ENCODE data around the gene NLRC5. TPM values are rescaled to one million over a fixed set of nuclear protein-coding genes. Genes with fewer than 3 reads are reported as not detected.
"Not testable (repeated sequence)": the region's sequence is repeated elsewhere in the genome, so short reads cannot be mapped to it uniquely, and the experiment has no call there.

The NLRC5 gene
- total RNA-seq, 1 donor from 2014 or later: 47.5 TPM

- TF ChIP-seq CTCF (IDR thresholded peaks at IDR 0.05): no peak
- no peak overlapping the region for H3K27ac ChIP-seq
- peaks cover under 1% of the 10 kb centered on the region for H3K4me1 ChIP-seq
- intact Hi-C loops (cut with DNase I): no loop called here
- no peak for DNase-seq
- H3K27me3 ChIP-seq (ENCODE audit: low read depth): no peaks in the 10 kb centered on the region
- ATAC-seq: no peak
- H3K9me3 ChIP-seq: no peaks in the 10 kb centered on the region
- peaks cover 17% of the 10 kb centered on the region for H3K36me3 ChIP-seq
- H3K4me3 ChIP-seq: no peak overlapping the region
Measured at GRCh38 chr16:57067347-57067746, 78.0 kb downstream of the NLRC5 start.

DNA sequence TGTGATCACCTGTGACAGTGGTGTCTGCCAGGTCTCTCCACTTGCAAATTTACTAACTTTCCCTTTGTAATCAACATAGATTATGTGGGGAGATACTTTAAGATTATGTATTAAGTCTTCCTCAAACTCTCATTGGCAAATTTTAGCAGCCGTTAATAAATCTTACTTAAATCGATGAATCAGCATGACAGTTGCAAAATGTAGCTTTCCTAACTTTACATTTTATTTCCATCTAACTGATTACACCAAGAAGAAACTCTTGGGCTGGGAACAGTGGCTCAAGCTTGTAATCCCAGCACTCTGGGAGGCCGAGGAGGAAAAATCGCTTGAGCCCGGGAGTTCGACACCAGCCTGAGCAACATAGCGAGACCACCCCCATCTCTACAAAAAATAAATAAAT lies 79.7 kb downstream of the NLRC5 start:
- intact Hi-C loops (cut with DNase I): no loop called here
- no peak overlapping the region for H3K27ac ChIP-seq
- DNase-seq (no peak), ATAC-seq (no peak)
- H3K27me3 ChIP-seq (ENCODE audit: low read depth): no peaks in the 10 kb centered on the region
- H3K4me1 ChIP-seq: no peaks in the 10 kb centered on the region
- H3K36me3 ChIP-seq: peaks cover 28% of the 10 kb centered on the region
- no peaks in the 10 kb centered on the region for H3K9me3 ChIP-seq
- TF ChIP-seq CTCF (IDR thresholded peaks at IDR 0.05): no peak
- no peak overlapping the region for H3K4me3 ChIP-seq

DNA sequence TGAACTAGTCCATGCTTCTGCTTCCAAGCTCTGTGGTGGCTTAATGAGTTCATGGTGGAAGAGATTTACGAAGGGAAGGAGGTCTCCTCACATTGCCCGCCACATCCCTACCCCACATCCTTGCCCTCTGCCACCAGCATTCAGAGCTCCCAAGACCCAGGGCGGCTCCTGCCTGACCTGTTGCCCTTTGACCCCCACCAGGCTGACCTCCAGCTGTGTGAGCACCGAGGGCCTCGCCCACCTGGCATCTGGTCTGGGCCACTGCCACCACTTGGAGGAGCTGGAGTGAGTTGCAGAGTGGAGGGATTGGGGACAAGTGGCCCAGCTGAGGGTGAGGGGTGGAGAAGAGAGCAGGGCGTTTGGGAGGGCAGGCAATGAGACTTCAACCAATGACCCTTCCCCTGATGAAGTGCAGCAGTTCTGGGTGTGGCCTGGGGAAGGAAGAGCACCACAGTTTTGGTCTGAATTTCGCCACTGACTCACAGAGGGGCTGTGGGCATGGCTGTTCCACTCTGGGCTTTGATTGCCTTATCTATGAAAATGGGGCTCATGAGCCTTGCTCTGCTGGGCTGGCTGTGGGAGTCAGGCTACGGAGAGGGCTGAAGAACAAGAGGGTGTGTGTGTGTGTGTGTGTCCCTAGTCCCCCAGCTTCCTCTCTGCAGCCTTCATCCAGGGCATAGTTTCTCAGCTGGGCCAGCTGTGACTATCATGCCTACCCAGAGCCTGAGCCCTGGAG lies 80.4 kb downstream of the NLRC5 start:
- DNase-seq (no peak), ATAC-seq (peak; percentile 22 to 32)
- H3K27ac ChIP-seq: no peak overlapping the region
- no peak overlapping the region for H3K4me3 ChIP-seq
- no peak for TF ChIP-seq CTCF (IDR thresholded peaks at IDR 0.05)
- no peaks in the 10 kb centered on the region for H3K27me3 ChIP-seq (ENCODE audit: low read depth)
- intact Hi-C loops (cut with DNase I): no loop called here
- peaks cover 36% of the 10 kb centered on the region for H3K36me3 ChIP-seq
- no peaks in the 10 kb centered on the region for H3K9me3 ChIP-seq
- H3K4me1 ChIP-seq: no peaks in the 10 kb centered on the region

DNA sequence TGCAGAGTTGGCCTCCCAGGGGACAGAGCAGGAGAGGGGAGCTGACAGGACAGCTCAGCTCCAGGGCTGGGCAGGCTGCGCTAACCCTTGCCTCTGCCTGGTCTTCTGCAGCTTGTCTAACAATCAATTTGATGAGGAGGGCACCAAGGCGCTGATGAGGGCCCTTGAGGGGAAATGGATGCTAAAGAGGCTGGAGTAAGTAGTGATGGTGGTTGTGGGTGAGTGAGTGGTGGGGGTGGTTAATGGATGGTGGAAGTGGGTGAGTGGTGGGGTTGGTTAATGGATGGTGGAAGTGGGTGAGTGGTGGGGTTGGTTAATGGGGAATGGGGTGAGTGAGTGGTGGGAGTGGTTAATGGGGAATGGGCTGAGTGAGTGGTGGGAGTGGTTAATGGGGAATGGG lies 81.1 kb downstream of the NLRC5 start:
- no peak overlapping the region for H3K27ac ChIP-seq
- TF ChIP-seq CTCF (IDR thresholded peaks at IDR 0.05): no peak
- no peaks in the 10 kb centered on the region for H3K9me3 ChIP-seq
- intact Hi-C loops (cut with DNase I): no loop called here
- ATAC-seq (no peak), DNase-seq (no peak)
- no peak overlapping the region for H3K4me3 ChIP-seq
- no peaks in the 10 kb centered on the region for H3K27me3 ChIP-seq (ENCODE audit: low read depth)
- peaks cover 42% of the 10 kb centered on the region for H3K36me3 ChIP-seq
- H3K4me1 ChIP-seq: no peaks in the 10 kb centered on the region

DNA sequence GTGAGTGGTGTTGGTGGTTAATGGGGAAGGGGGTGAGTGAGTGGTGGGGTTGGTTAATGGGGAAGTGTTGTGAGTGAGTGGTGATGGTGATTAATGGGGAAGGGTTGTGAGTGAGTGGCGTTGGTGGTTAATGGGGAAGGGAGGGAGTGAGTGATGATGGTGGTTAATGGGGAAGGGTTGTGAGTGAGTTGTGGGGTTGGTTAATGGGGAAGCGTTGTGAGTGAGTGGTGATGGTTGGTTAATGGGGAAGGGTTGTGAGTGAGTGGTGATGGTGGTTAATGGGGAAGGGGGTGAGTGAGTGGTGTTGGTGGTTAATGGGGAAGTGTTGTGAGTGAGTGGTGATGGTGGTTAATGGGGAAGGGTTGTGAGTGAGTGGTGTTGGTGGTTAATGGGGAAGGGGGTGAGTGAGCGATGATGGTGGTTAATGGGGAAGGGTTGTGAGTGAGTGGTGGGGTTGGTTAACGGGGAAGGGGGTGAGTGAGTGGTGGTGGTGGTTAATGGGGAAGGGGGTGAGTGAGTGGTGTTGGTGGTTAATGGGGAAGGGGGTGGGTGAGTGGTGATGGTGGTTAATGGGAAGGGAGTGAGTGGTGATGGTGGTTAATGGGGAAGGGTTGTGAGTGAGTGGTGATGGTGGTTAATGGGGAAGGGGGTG lies 81.8 kb downstream of the NLRC5 start:
- H3K36me3 ChIP-seq: peaks cover 45% of the 10 kb centered on the region
- ATAC-seq; H3K4me1 ChIP-seq; H3K27ac ChIP-seq; H3K4me3 ChIP-seq; H3K27me3 ChIP-seq (ENCODE audit: low read depth); H3K9me3 ChIP-seq; intact Hi-C loops (cut with DNase I); DNase-seq: not testable (repeated sequence)

Data from lower lobe of right lung (tissue), 2 donors.